GM18519 (cell line): Measurements from ENCODE around the gene RFXAP.
A peak's percentile ranks its signal among the peaks of the same experiment; 100 is the strongest.

Experiments used
- ATAC-seq: cut with Tn5 transposase; IDR thresholded peaks from one replicate; pipeline ENCODE4 v1.9.1; 2021; ENCODE audit warnings: mild to moderate bottlenecking, moderate library complexity; ENCODE audit not compliant: unreplicated experiment, low FRiP score

RFXAP gene

GRCh38 chr13:36814465-36814864, 4.6 kb upstream of the RFXAP start:
- no peak for ATAC-seq

- no peak for ATAC-seq
These were observed 4.0 kb upstream of the RFXAP start for GRCh38 chr13:36815062-36815461.

- ATAC-seq, result no peak
These were observed 822 bp upstream of the RFXAP start for GRCh38 chr13:36817996-36818803.

- ATAC-seq, result no peak
These were observed 693 bp downstream of the RFXAP start for GRCh38 chr13:36819739-36820090.

DNA sequence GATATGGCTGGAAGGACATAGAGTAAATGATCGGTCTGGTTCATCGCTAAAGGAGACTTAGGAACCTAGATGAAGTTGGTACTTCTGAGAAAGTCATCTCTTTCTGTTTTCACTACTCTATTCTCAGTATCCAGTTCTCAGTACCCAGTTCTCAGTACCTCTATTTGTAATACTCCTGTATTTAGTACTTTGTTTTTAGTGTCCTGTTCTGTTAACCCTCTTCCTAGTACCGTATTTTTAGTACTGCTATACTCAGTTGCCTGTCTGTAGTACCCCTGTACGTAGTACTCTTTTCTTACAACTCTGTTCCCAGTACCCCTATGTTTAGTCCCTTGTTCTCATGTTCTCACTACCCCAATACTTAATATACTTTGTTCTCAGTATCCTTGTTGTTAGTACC, 1.2 kb downstream of the RFXAP start:
- ATAC-seq, result peak; percentile 56

DNA sequence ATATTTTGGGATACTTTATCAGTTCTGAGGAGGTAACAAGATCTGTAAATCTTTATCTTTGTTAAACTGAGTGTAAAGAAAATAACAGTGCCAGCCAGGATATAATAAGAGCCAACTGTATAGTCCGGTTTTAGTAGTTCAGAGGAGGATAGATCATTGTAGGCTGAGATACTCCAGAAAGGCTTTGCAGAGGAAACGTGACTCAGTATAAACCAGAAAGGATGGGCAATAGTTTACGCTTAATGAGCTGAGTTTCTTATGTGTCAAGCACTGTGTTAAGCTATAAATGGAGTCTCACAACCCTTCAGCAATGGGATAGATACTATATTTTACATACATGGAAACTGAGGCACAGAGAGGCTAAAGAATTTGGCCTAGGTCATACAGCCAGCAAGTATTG, 3.8 kb downstream of the RFXAP start:
- no peak for ATAC-seq

- no peak for ATAC-seq
These were observed 10.7 kb downstream of the RFXAP start for GRCh38 chr13:36829753-36830152.

DNA sequence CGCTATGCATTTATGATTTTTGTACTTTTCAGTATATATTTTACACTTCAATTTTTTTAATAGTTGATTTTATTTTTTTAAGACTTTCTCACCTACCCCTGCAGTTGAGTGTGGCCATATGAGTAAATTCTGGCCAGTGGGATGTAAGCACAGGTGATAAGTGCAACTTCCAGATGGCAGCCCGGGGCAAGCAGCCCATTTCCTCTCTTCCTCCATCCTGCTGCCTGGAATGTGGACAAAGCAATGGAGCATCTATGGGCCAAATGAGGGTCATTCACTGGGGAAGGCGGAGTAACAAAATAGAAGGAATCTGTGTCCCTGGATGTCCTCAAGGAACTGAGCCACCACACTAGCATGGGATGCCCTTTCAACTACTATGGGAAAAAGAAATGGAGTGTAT, 12.3 kb downstream of the RFXAP start:
- no peak for ATAC-seq

- no peak for ATAC-seq
These were observed 15.3 kb downstream of the RFXAP start for GRCh38 chr13:36834299-36834698.

GRCh38 chr13:36837354-36838092, 18.5 kb downstream of the RFXAP start:
- no peak for ATAC-seq

GRCh38 chr13:36839281-36839680, 20.3 kb downstream of the RFXAP start:
- no peak for ATAC-seq

- ATAC-seq, result no peak
These were observed 21.0 kb downstream of the RFXAP start for GRCh38 chr13:36839981-36840380.

- ATAC-seq, result no peak
These were observed 21.8 kb downstream of the RFXAP start for GRCh38 chr13:36840718-36841250.

DNA sequence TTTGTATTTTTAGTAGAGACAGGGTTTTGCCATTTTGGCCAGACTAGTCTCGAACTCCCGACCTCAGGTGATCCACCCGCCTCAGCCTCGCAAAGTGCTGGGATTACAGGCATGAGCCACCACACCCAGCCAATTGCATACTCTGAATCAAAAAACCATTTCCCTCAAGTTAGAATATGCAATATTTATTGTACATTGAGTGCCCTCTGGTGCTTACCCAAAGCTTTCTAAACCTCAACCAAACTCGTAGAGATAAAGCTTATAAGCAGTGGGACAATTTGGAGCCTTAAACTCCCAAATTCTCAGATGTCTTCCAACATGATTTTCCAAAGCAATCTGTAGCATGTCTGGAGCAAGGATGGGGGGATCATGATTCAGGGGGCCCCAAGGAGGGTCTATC, 22.4 kb downstream of the RFXAP start:
- no peak for ATAC-seq

DNA sequence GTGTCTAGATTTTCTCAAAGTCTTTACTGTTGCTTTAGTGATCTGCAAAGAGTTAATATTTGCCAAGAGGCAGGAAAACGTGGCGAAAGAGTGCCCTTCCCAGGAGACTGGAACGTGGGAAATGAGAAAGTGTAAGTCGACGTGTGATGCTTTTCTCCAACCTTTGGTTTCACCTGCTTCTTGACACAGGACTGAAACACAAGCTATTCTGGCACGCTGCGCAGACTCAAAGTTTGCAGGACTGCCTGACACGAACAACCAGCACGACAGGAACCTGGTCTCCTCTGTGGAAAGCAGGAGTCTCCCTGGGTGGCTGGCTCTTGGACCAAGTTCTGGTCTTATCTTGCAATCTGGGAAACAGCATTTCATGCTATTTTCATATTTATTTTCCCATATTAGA, 28.6 kb downstream of the RFXAP start:
- ATAC-seq, result no peak

- peak; percentile 56 for ATAC-seq
These were observed 29.4 kb downstream of the RFXAP start for GRCh38 chr13:36848199-36848982.

- no peak for ATAC-seq
These were observed 31.9 kb downstream of the RFXAP start for GRCh38 chr13:36850790-36851438.

DNA sequence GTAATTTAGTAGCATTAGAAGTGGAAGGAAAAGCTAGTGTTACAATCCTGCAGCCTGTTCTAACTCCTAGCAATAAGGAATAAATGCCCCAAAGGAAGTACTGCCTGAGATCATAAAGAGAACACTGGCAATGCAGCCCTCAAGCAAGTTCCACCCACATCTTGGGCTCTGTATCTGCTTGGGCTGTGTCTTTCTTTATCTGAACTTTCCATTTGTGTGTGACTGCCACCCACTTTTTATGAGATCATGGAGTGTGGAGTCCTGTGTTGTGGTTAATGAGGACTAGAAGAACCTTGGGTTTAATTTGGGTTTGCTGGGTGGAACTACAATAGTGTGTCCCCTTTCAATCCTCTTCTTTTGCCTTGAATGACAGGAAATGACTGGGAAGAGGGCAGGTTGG, 38.2 kb downstream of the RFXAP start:
- ATAC-seq, result no peak

GRCh38 chr13:36858290-36858689, 39.3 kb downstream of the RFXAP start:
- ATAC-seq, result peak; percentile 82

- ATAC-seq, result no peak
These were observed 40.2 kb downstream of the RFXAP start for GRCh38 chr13:36859259-36859658.
